ENCODE data around the gene KLHL5. TPM values are rescaled to one million over a fixed set of nuclear protein-coding genes. Genes with fewer than 3 reads are reported as not detected.

The KLHL5 gene
- total RNA-seq, 4 donors from 2014 or later, result 10.9 to 14.0 (median 11.8) TPM

- Histone ChIP-seq H3K9me3 (no peaks in the 10 kb centered on the region), H3K4me1 (no peaks in the 10 kb centered on the region), H3K36me3 (no peaks in the 10 kb centered on the region), H3K27me3 (no peaks in the 10 kb centered on the region), H3K27ac (no peak overlapping the region), H3K4me3 (no peak overlapping the region)
- intact Hi-C loops (cut with DNase I; ENCODE audit: low total_unique reads), result no loop called here
- TF ChIP-seq POLR2A (IDR thresholded peaks at IDR 0.05) (no peak), CTCF (IDR thresholded peaks at IDR 0.05 in 4 of 5, conservative IDR thresholded peaks at IDR 0.05 in 1 of 5) (no peak)
- no peak for DNase-seq
- no peak for ATAC-seq
- in situ Hi-C loops (cut with MboI; ENCODE audit: low sequenced_read_pairs in 4 of 4), result no loop called here
Observed at GRCh38 chr4:39106011-39106410, 44.0 kb downstream of the KLHL5 start.

- no peak for TF ChIP-seq POLR2A (IDR thresholded peaks at IDR 0.05)
- no peak for TF ChIP-seq CTCF (IDR thresholded peaks at IDR 0.05 in 4 of 5, conservative IDR thresholded peaks at IDR 0.05 in 1 of 5)
- DNase-seq (no peak), ATAC-seq (no peak)
- no peaks in the 10 kb centered on the region for H3K27me3 ChIP-seq
- peaks cover 0 to 17% of the 10 kb centered on the region in 2 donors for H3K36me3 ChIP-seq
- H3K9me3 ChIP-seq, result no peaks in the 10 kb centered on the region
- in situ Hi-C loops (cut with MboI; ENCODE audit: low sequenced_read_pairs in 4 of 4), result loop anchor here in 1 of 4 donors (10.0 kb wide), 1 partner anchor 210 kb away; no protein-coding TSS in a partner anchor
- no peak overlapping the region for H3K4me3 ChIP-seq
- no peak overlapping the region for H3K27ac ChIP-seq
- intact Hi-C loops (cut with DNase I; ENCODE audit: low total_unique reads), result no loop called here
- H3K4me1 ChIP-seq, result no peaks in the 10 kb centered on the region
Observed at GRCh38 chr4:39114436-39114835, 52.4 kb downstream of the KLHL5 start.

- Histone ChIP-seq H3K4me1 (no peaks in the 10 kb centered on the region), H3K36me3 (peaks cover 0 to 7% of the 10 kb centered on the region in 2 donors), H3K9me3 (no peaks in the 10 kb centered on the region), H3K27me3 (no peaks in the 10 kb centered on the region), H3K4me3 (no peak overlapping the region), H3K27ac (no peak overlapping the region)
- in situ Hi-C loops (cut with MboI; ENCODE audit: low sequenced_read_pairs in 4 of 4) (loop anchor here in 1 of 4 donors (10.0 kb wide), 1 partner anchor 213 kb away; no protein-coding TSS in a partner anchor), intact Hi-C loops (cut with DNase I; ENCODE audit: low total_unique reads) (no loop called here)
- DNase-seq, result no peak
- ATAC-seq, result no peak
- no peak for TF ChIP-seq CTCF (IDR thresholded peaks at IDR 0.05 in 4 of 5, conservative IDR thresholded peaks at IDR 0.05 in 1 of 5)
- TF ChIP-seq POLR2A (IDR thresholded peaks at IDR 0.05), result no peak
Observed at GRCh38 chr4:39118034-39118658, 56.1 kb downstream of the KLHL5 start.

- no peaks in the 10 kb centered on the region for H3K9me3 ChIP-seq
- no peak for TF ChIP-seq POLR2A (IDR thresholded peaks at IDR 0.05)
- TF ChIP-seq CTCF (IDR thresholded peaks at IDR 0.05 in 4 of 5, conservative IDR thresholded peaks at IDR 0.05 in 1 of 5), result no peak
- no peak overlapping the region for H3K4me3 ChIP-seq
- no peak for ATAC-seq
- DNase-seq, result no peak
- H3K4me1 ChIP-seq, result no peaks in the 10 kb centered on the region
- no peaks in the 10 kb centered on the region for H3K27me3 ChIP-seq
- intact Hi-C loops (cut with DNase I; ENCODE audit: low total_unique reads), result no loop called here
- in situ Hi-C loops (cut with MboI; ENCODE audit: low sequenced_read_pairs in 4 of 4), result no loop called here
- H3K27ac ChIP-seq, result no peak overlapping the region
- H3K36me3 ChIP-seq, result peaks cover 0 to 3% of the 10 kb centered on the region in 2 donors
Observed at GRCh38 chr4:39120418-39120817, 58.4 kb downstream of the KLHL5 start.

All from gastrocnemius medialis (tissue), 4 donors.